Measurements from ENCODE around the gene SAG.

- TF ChIP-seq CTCF (IDR thresholded peaks at IDR 0.05) (no peak), POLR2A (IDR thresholded peaks at IDR 0.05) (no peak), POLR2AphosphoS5 (IDR thresholded peaks at IDR 0.05) (no peak)
Measured at GRCh38 chr2:233395687-233396086, 88.1 kb downstream of the SAG start.

All from stomach (tissue), 4 donors.